HepG2 (cell line): Measurements from ENCODE around the gene FGD4. TPM values are rescaled to one million over a fixed set of nuclear protein-coding genes. Genes with fewer than 3 reads are reported as not detected.
"Not testable (repeated sequence)": the region's sequence is repeated elsewhere in the genome, so short reads cannot be mapped to it uniquely, and the experiment has no call there.

ENCODE experiments used
- ATAC-seq: fragments of 200-7000 bp; cut with Tn5 transposase; 3 replicates; pipeline ENCODE4 v1.9.1; 2020; ENCODE audit warnings: mild to moderate bottlenecking, moderate library complexity
- BruUV-seq: library from RNA; stranded (reverse); fragments of 400-500 nt; replicated peaks from 2 replicates; lab custom pipeline; 2021; lab: Mats Ljungman, UMichigan
- CTCF ChIA-PET: fragments of 300-600 bp; formaldehyde crosslinking; extraction: SDS; loops from one replicate; lab custom pipeline; 2021; ENCODE audit warnings: low total read pairs, inconsistent platforms, low intra/inter-chr PET ratio; lab: Yijun Ruan, JAX
- POLR2A ChIA-PET: fragments of 350-600 bp; sonication (Branson Sonifier 250); formaldehyde crosslinking; loops from one replicate; lab custom pipeline; 2020; ENCODE audit warnings: antibody characterized with exemption, inconsistent platforms; lab: Yijun Ruan, JAX
- DNase-seq: peaks from one replicate; pipeline ENCODE4 v3.0.0-alpha.2; 2015; ENCODE audit warnings: low spot score
- FAIRE-seq: peaks from 3 replicates; lab custom pipeline; 2011; peaks lifted over from hg19 to GRCh38; lab: Jason Lieb, UNC
- H2AFZ ChIP-seq: one replicate; pipeline ENCODE4 v1.6.1; 2011; ENCODE audit warnings: low read length, inconsistent platforms
- H3K27ac ChIP-seq: fragments of 300-600 bp; 3 replicates; pipeline ENCODE4 v1.8.0; 2011; ENCODE audit warnings: mixed run types, mild to moderate bottlenecking, mixed read lengths, low read length, inconsistent platforms; ENCODE audit not compliant: insufficient read depth; ENCODE audit errors: extremely low read length
- H3K27me3 ChIP-seq, 2 experiments: fragments of 200-600 bp in 1 of 2; 2 replicates in 1 of 2; 3 replicates in 1 of 2; pipeline versions ENCODE4 v1.6.0 to v1.8.0; 2011; ENCODE audit warnings: low read length in 2 of 2, mild to moderate bottlenecking in 2 of 2, moderate library complexity in 2 of 2, inconsistent platforms in 1 of 2; ENCODE audit not compliant: insufficient read depth in 2 of 2, control insufficient read depth in 1 of 2
- H3K36me3 ChIP-seq, 2 experiments: fragments of 200-600 bp in 1 of 2; replicated peaks in 1 of 2; 2 replicates in 1 of 2; 3 replicates in 1 of 2; pipeline versions ENCODE4 v1.5.1 to v1.8.0; 2011; ENCODE audit warnings: low read length in 2 of 2, inconsistent platforms in 1 of 2; ENCODE audit not compliant: insufficient read depth in 2 of 2, control insufficient read depth in 1 of 2
- H3K4me1 ChIP-seq: 2 replicates; pipeline ENCODE4 v1.5.1; 2012; ENCODE audit warnings: low read length, inconsistent platforms; ENCODE audit not compliant: insufficient read depth
- H3K4me2 ChIP-seq: 2 replicates; pipeline ENCODE4 v1.6.0; 2011; ENCODE audit warnings: low read depth, low read length, inconsistent platforms
- H3K4me3 ChIP-seq, 3 experiments: fragments of 200-600 bp in 1 of 3; sonication (generic), shearing (Covaris generic) in 1 of 3; replicated peaks in 1 of 3; 2 replicates each; pipeline ENCODE4 v1.5.1; 2011 to 2016; ENCODE audit warnings: low read length in 3 of 3, inconsistent platforms in 2 of 3, low read depth in 2 of 3, mild to moderate bottlenecking in 2 of 3, control low read depth in 1 of 3, mixed read lengths in 1 of 3; ENCODE audit not compliant: insufficient read depth in 1 of 3
- H3K79me2 ChIP-seq: one replicate; pipeline ENCODE4 v1.6.1; 2011; ENCODE audit warnings: low read length, inconsistent platforms; ENCODE audit not compliant: insufficient read depth
- H3K9ac ChIP-seq: 2 replicates; pipeline ENCODE4 v1.6.0; 2011; ENCODE audit warnings: mild to moderate bottlenecking, low read depth, low read length, inconsistent platforms; ENCODE audit not compliant: insufficient read depth
- H3K9me3 ChIP-seq: 2 replicates; pipeline ENCODE4 v1.5.1; 2012; ENCODE audit warnings: mild to moderate bottlenecking, low read length
- H4K20me1 ChIP-seq: 2 replicates; pipeline ENCODE4 v1.6.0; 2011; ENCODE audit warnings: inconsistent platforms, mild to moderate bottlenecking, low read length, moderate library complexity; ENCODE audit not compliant: insufficient read depth
- E2F5 ChIP-seq: sonication (generic); formaldehyde crosslinking; conservative IDR thresholded peaks from 2 replicates; pipeline ENCODE4 v1.4.0; 2020; ENCODE audit warnings: missing genetic modification reagents
- MAFK ChIP-seq, 2 experiments: IDR thresholded peaks in 1 of 2; conservative IDR thresholded peaks in 1 of 2; 2 replicates each; pipeline ENCODE4 v1.6.1; 2011; ENCODE audit warnings: improper control_type of control experiment in 2 of 2, low read length in 2 of 2
- REST ChIP-seq, 2 experiments: IDR thresholded peaks; 2 replicates each; pipeline ENCODE4 v1.6.1; 2011 to 2012; ENCODE audit warnings: low read length in 2 of 2, borderline replicate concordance in 1 of 2, low read depth in 1 of 2, mild to moderate bottlenecking in 1 of 2, moderate library complexity in 1 of 2
- ZFP82 ChIP-seq: sonication (generic); formaldehyde crosslinking; IDR thresholded peaks from 2 replicates; pipeline ENCODE4 v1.5.1; 2020; ENCODE audit warnings: mild to moderate bottlenecking, missing genetic modification reagents, borderline replicate concordance
- ZNF501 ChIP-seq: sonication (generic); formaldehyde crosslinking; IDR thresholded peaks from 2 replicates; pipeline ENCODE4 v1.5.1; 2020; ENCODE audit warnings: mild to moderate bottlenecking, moderate library complexity, missing genetic modification reagents
- ZNF589 ChIP-seq: sonication (generic); formaldehyde crosslinking; conservative IDR thresholded peaks from 2 replicates; pipeline ENCODE4 v1.8.0; 2022; ENCODE audit warnings: mild to moderate bottlenecking, moderate library complexity, missing genetic modification reagents
- WGBS: methylation state at CpG from one replicate; pipeline ENCODE4 v1.1.6; 2017; ENCODE audit warnings: low lambda C conversion rate; 5-methylcytosine and 5-hydroxymethylcytosine counted together
- in situ Hi-C: cut with HindIII; loops from 2 replicates; pipeline ENCODE4 v1.10.0; 2017; ENCODE audit warnings: low pct_unique_long_range_greater_than_20kb; ENCODE audit not compliant: extremely low pct_ligation_motif_present
- intact Hi-C: fragments of 100-400 bp; cut with micrococcal nuclease; formaldehyde crosslinking; loops from one replicate; pipeline ENCODE4 v1.10.0; 2022; ENCODE audit not compliant: unreplicated experiment
- polyA plus RNA-seq, 8 experiments: library from polyadenylated mRNA; depleted of rRNA in 3 of 8; stranded (reverse) in 7 of 8; unstranded in 1 of 8; fragments of >200 nt; fragmentation: Illumina TruSeq in 4 of 8; extraction: Trizol in 4 of 8; gene quantifications; 2 replicates each; pipeline versions ENCODE4 v1.2.1 to v1.2.3, GENCODE V29; 2011 to 2016; ENCODE audit warnings: low read depth in 4 of 8, missing spikeins in 1 of 8, mixed read lengths in 1 of 8; ENCODE audit not compliant: insufficient read depth in 1 of 8
- total RNA-seq, 5 experiments: library from RNA; depleted of rRNA; stranded (reverse); fragments of >200 nt; fragmentation: Illumina TruSeq; extraction: Trizol; gene quantifications; 2 replicates each; pipeline ENCODE4 v1.2.3, GENCODE V29; 2016; ENCODE audit warnings: low read depth in 1 of 5

The FGD4 gene
- total and polyA plus RNA-seq, 2 of the 13 experiments (the other 11 are each of a cell fraction or from before 2014, with no cell fraction given): 4.6 to 6.6 TPM

- no peak for DNase-seq
- ATAC-seq: no peak
- BruUV-seq: no TSS peak
- intact Hi-C loops: no loop called here
- no peak overlapping the region for H3K27ac ChIP-seq
- no peaks in the 10 kb centered on the region for H4K20me1 ChIP-seq
- no peaks in the 10 kb centered on the region for H3K9me3 ChIP-seq
- no peak overlapping the region for H3K4me3 ChIP-seq
- WGBS: no CpG with 5 or more reads among the region's 2 CpGs
- POLR2A ChIA-PET: no interaction called here
- TF ChIP-seq ZFP82 (CRISPR knock-in tag): no peak
- peak in 1 of 2 experiments; percentile 51; a peak in 2 of 4 replicates for TF ChIP-seq MAFK (conservative IDR thresholded peaks at IDR 0.05 in 1 of 2, IDR thresholded peaks at IDR 0.05 in 1 of 2; ENCODE audit: low read length in 2 of 2)
- TF ChIP-seq ZNF589 (CRISPR knock-in tag): no peak
- TF ChIP-seq E2F5 (CRISPR knock-in tag): no peak
- no peak for TF ChIP-seq ZNF501 (CRISPR knock-in tag)
- 0 out of 4 replicates have a peak, but pooled peaks of 1 of the 2 experiments have one; percentile 28 for TF ChIP-seq REST (IDR thresholded peaks at IDR 0.05; ENCODE audit: borderline replicate concordance in 1 of 2, low read depth in 1 of 2, low read length in 2 of 2)
- TF ChIP-seq, all 625 proteins: peak for 2
- H3K27me3 ChIP-seq: no peaks in the 10 kb centered on the region
- in situ Hi-C loops: no loop called here
- no peaks in the 10 kb centered on the region for H3K36me3 ChIP-seq
- FAIRE-seq: no peak
- no peaks in the 10 kb centered on the region for H3K79me2 ChIP-seq
- no peak overlapping the region for H2AFZ ChIP-seq
- H3K4me2 ChIP-seq: no peak overlapping the region
- CTCF ChIA-PET: no interaction called here
- peaks cover 7% of the 10 kb centered on the region for H3K4me1 ChIP-seq
- no peak overlapping the region for H3K9ac ChIP-seq
These were observed 110.2 kb downstream of the FGD4 start for GRCh38 chr12:32509328-32510091.

GRCh38 chr12:32511976-32512375 lies 112.6 kb downstream of the FGD4 start:
- intact Hi-C loops, H3K9me3 ChIP-seq, FAIRE-seq, DNase-seq, H3K4me2 ChIP-seq, ATAC-seq, CTCF ChIA-PET, H3K27ac ChIP-seq, H3K4me3 ChIP-seq, H3K79me2 ChIP-seq, H3K36me3 ChIP-seq, H2AFZ ChIP-seq, H3K27me3 ChIP-seq, POLR2A ChIA-PET, H4K20me1 ChIP-seq, H3K4me1 ChIP-seq, H3K9ac ChIP-seq, BruUV-seq, in situ Hi-C loops: not testable (repeated sequence)
- 92% methylated on average over 7 of the region's 7 CpGs for WGBS
